GM10266 (cell line): Measurements from ENCODE around the gene MTG1.

ENCODE experiments used
- DNase-seq: peaks from one replicate; pipeline ENCODE4 v3.0.0; 2012; ENCODE audit errors: extremely low spot score
- CTCF ChIP-seq: IDR thresholded peaks from 2 replicates; pipeline ENCODE4 v1.5.1; 2012; ENCODE audit warnings: mild to moderate bottlenecking, low read depth; ENCODE audit not compliant: control insufficient read depth, insufficient read depth; ENCODE audit errors: missing control alignments

MTG1 gene

GRCh38 chr10:133415752-133416151, 21.8 kb downstream of the MTG1 start:
- DNase-seq = no peak
- TF ChIP-seq CTCF = no peak

GRCh38 chr10:133418289-133418993, 24.5 kb downstream of the MTG1 start:
- TF ChIP-seq CTCF = no peak
- DNase-seq = no peak

- DNase-seq = no peak
- no peak for TF ChIP-seq CTCF
Measured at GRCh38 chr10:133419211-133419950, 25.4 kb downstream of the MTG1 start.

- no peak for TF ChIP-seq CTCF
- no peak for DNase-seq
Measured at GRCh38 chr10:133420028-133420427, 26.1 kb downstream of the MTG1 start.

- no peak for TF ChIP-seq CTCF
Measured at GRCh38 chr10:133420579-133420978, 26.6 kb downstream of the MTG1 start.

GRCh38 chr10:133421336-133422222, 27.6 kb downstream of the MTG1 start:
- no peak for TF ChIP-seq CTCF
- peak; percentile 32 for DNase-seq

More at GRCh38 chr10:133420579-133420978, 26.6 kb downstream of the MTG1 start:
- no peak for DNase-seq
